Right kidney (tissue), 9 donors: ENCODE results near the gene CRBN.

Experiments
- DNase-seq: peaks from one replicate; pipeline ENCODE4 v3.0.0-alpha.2; 2016
- long read RNA-seq, 8 donors: transcript quantifications; one replicate each; lab custom pipeline, GENCODE V29; 2026

The CRBN gene
- long read RNA-seq, donor 1, full-length matches to known transcripts, result 28 of 33 reads
- long read RNA-seq, donor 1, partial matches to known transcripts, result 5 of 33 reads
- long read RNA-seq, donor 1, other reads (novel, unspliced or antisense), result 0 of 33 reads
- long read RNA-seq, donor 2, full-length matches to known transcripts, result 26 of 32 reads
- long read RNA-seq, donor 2, partial matches to known transcripts, result 6 of 32 reads
- long read RNA-seq, donor 2, other reads (novel, unspliced or antisense), result 0 of 32 reads
- long read RNA-seq, donor 3, full-length matches to known transcripts, result 13 of 13 reads
- long read RNA-seq, donor 3, partial matches to known transcripts, result 0 of 13 reads
- long read RNA-seq, donor 3, other reads (novel, unspliced or antisense), result 0 of 13 reads
- long read RNA-seq, donor 4, full-length matches to known transcripts, result 19 of 32 reads
- long read RNA-seq, donor 4, partial matches to known transcripts, result 13 of 32 reads
- long read RNA-seq, donor 4, other reads (novel, unspliced or antisense), result 0 of 32 reads
- long read RNA-seq, donor 5, full-length matches to known transcripts, result 20 of 20 reads
- long read RNA-seq, donor 5, partial matches to known transcripts, result 0 of 20 reads
- long read RNA-seq, donor 5, other reads (novel, unspliced or antisense), result 0 of 20 reads
- long read RNA-seq, donor 6, transcript CRBN-201 (11 exons, 2,206 nt), result major isoform, 17 of 25 reads
- long read RNA-seq, donor 6, partial matches to known transcripts, result 0 of 25 reads
- long read RNA-seq, donor 6, other reads (novel, unspliced or antisense), result 0 of 25 reads
- long read RNA-seq, donor 7, full-length matches to known transcripts, result 30 of 35 reads
- long read RNA-seq, donor 7, partial matches to known transcripts, result 5 of 35 reads
- long read RNA-seq, donor 7, other reads (novel, unspliced or antisense), result 0 of 35 reads
- long read RNA-seq, donor 8, full-length matches to known transcripts, result 20 of 20 reads
- long read RNA-seq, donor 8, partial matches to known transcripts, result 0 of 20 reads
- long read RNA-seq, donor 8, other reads (novel, unspliced or antisense), result 0 of 20 reads

GRCh38 chr3:3179407-3180094 lies at the start of gene CRBN:
TSS of gene CRBN (minus strand) at chr3:3179691. CDS start at chr3:3179687, 4 bp downstream.
- peak; percentile 87 for DNase-seq

GRCh38 chr3:3227640-3228039 lies 48.1 kb upstream of the CRBN start:
- DNase-seq, result no peak

- no peak for DNase-seq
Measured at GRCh38 chr3:3221528-3221927, 42.0 kb upstream of the CRBN start.

- no peak for DNase-seq
Measured at GRCh38 chr3:3216401-3216800, 36.9 kb upstream of the CRBN start.

GRCh38 chr3:3212781-3213440 lies 33.4 kb upstream of the CRBN start:
- no peak for DNase-seq

- DNase-seq, result no peak
Measured at GRCh38 chr3:3209714-3210113, 30.2 kb upstream of the CRBN start.

- no peak for DNase-seq
Measured at GRCh38 chr3:3209057-3209456, 29.6 kb upstream of the CRBN start.

- DNase-seq, result no peak
Measured at GRCh38 chr3:3201611-3202010, 22.1 kb upstream of the CRBN start.

GRCh38 chr3:3200632-3201212 lies 21.2 kb upstream of the CRBN start:
- DNase-seq, result peak; percentile 15

GRCh38 chr3:3199306-3199705 lies 19.8 kb upstream of the CRBN start:
- DNase-seq, result no peak

GRCh38 chr3:3196148-3196861 lies 16.8 kb upstream of the CRBN start:
- DNase-seq, result no peak

- no peak for DNase-seq
Measured at GRCh38 chr3:3194861-3195260, 15.4 kb upstream of the CRBN start.

- no peak for DNase-seq
Measured at GRCh38 chr3:3192286-3192675, 12.8 kb upstream of the CRBN start.

GRCh38 chr3:3191675-3192285 lies 12.3 kb upstream of the CRBN start:
- no peak for DNase-seq

GRCh38 chr3:3189961-3190360 lies 10.5 kb upstream of the CRBN start:
- DNase-seq, result no peak

- DNase-seq, result no peak
Measured at GRCh38 chr3:3189102-3189727, 9.7 kb upstream of the CRBN start.

GRCh38 chr3:3184876-3185275 lies 5.4 kb upstream of the CRBN start:
- DNase-seq, result no peak

GRCh38 chr3:3180456-3180855 lies 965 bp upstream of the CRBN start:
- no peak for DNase-seq

- no peak for DNase-seq
Measured at GRCh38 chr3:3178498-3179328, 778 bp downstream of the CRBN start.
